Activated CD8-positive, alpha-beta memory T cell treated with anti-CD3 and anti-CD28 coated beads, Interleukin-2, amount 50 U/mL, for 1 hour (primary cell): ENCODE data around the gene APIP.
"Not testable (repeated sequence)": the region's sequence is repeated elsewhere in the genome, so short reads cannot be mapped to it uniquely, and the experiment has no call there.

Source experiments
- DNase-seq: peaks from one replicate; pipeline ENCODE4 v3.0.0-alpha.2; 2020; ENCODE audit errors: extremely low read depth

The APIP gene

GRCh38 chr11:34926101-34926830 is 10.1 kb upstream of the APIP start:
- no peak for DNase-seq

- no peak for DNase-seq
Observed at GRCh38 chr11:34924714-34925113, 8.5 kb upstream of the APIP start.

GRCh38 chr11:34921156-34921555 is 5.0 kb upstream of the APIP start:
- DNase-seq, result no peak

GRCh38 chr11:34916843-34917770 is 928 bp upstream of the APIP start:
- no peak for DNase-seq

GRCh38 chr11:34915136-34916014 is 804 bp downstream of the APIP start:
- no peak for DNase-seq

- DNase-seq, result not testable (repeated sequence)
Observed at GRCh38 chr11:34913556-34913955, 2.6 kb downstream of the APIP start.

- DNase-seq, result no peak
Observed at GRCh38 chr11:34911676-34912075, 4.5 kb downstream of the APIP start.

GRCh38 chr11:34910817-34911216 is 5.4 kb downstream of the APIP start:
- no peak for DNase-seq

GRCh38 chr11:34909955-34910354 is 6.2 kb downstream of the APIP start:
- DNase-seq, result no peak

GRCh38 chr11:34909415-34909814 is 6.8 kb downstream of the APIP start:
- no peak for DNase-seq

- no peak for DNase-seq
Observed at GRCh38 chr11:34907934-34908593, 8.1 kb downstream of the APIP start.

- DNase-seq, result no peak
Observed at GRCh38 chr11:34905666-34906065, 10.5 kb downstream of the APIP start.

GRCh38 chr11:34904421-34904955 is 11.7 kb downstream of the APIP start:
- DNase-seq, result no peak

- DNase-seq, result no peak
Observed at GRCh38 chr11:34899633-34900016, 16.6 kb downstream of the APIP start.

- no peak for DNase-seq
Observed at GRCh38 chr11:34898474-34898873, 17.7 kb downstream of the APIP start.

GRCh38 chr11:34897171-34897870 is 18.9 kb downstream of the APIP start:
- no peak for DNase-seq

GRCh38 chr11:34896191-34896590 is 20.0 kb downstream of the APIP start:
- not testable (repeated sequence) for DNase-seq

GRCh38 chr11:34893416-34893815 is 22.8 kb downstream of the APIP start:
- no peak for DNase-seq

GRCh38 chr11:34891611-34892010 is 24.6 kb downstream of the APIP start:
- DNase-seq, result no peak

- DNase-seq, result no peak
Observed at GRCh38 chr11:34890812-34891211, 25.4 kb downstream of the APIP start.

GRCh38 chr11:34890089-34890488 is 26.1 kb downstream of the APIP start:
- no peak for DNase-seq
